Neutrophil (primary cell): Measurements from ENCODE around the gene MYOC.
"Not testable (repeated sequence)": the region's sequence is repeated elsewhere in the genome, so short reads cannot be mapped to it uniquely, and the experiment has no call there.

Experiments used
- H3K27ac ChIP-seq: fragments of 200-600 bp; sonication (generic); 2 replicates; pipeline ENCODE4 v1.5.1; 2016; ENCODE audit warnings: mild to moderate bottlenecking, moderate library complexity
- H3K27me3 ChIP-seq: fragments of 200-600 bp; sonication (generic); 2 replicates; pipeline ENCODE4 v1.6.0; 2016; ENCODE audit warnings: mild to moderate bottlenecking
- H3K36me3 ChIP-seq: fragments of 200-600 bp; sonication (generic); 2 replicates; pipeline ENCODE4 v1.5.1; 2017
- H3K4me1 ChIP-seq, 2 experiments: fragments of 200-600 bp in 1 of 2; sonication (generic) in 1 of 2; 1 replicate in 1 of 2; 2 replicates in 1 of 2; pipeline versions ENCODE4 v1.5.1 to v1.6.1; 2013 to 2016; ENCODE audit warnings: low read depth in 1 of 2, low read length in 1 of 2, mild to moderate bottlenecking in 1 of 2, moderate library complexity in 1 of 2; ENCODE audit not compliant: control insufficient read depth in 1 of 2, insufficient read depth in 1 of 2
- H3K4me3 ChIP-seq, 2 experiments: fragments of 200-600 bp in 1 of 2; sonication (generic) in 1 of 2; 1 replicate in 1 of 2; 2 replicates in 1 of 2; pipeline ENCODE4 v1.5.1; 2013 to 2016; ENCODE audit warnings: low read depth in 1 of 2, low read length in 1 of 2, mild to moderate bottlenecking in 1 of 2, moderate library complexity in 1 of 2
- H3K9me3 ChIP-seq: fragments of 200-600 bp; sonication (generic); 2 replicates; pipeline ENCODE4 v1.5.1; 2016
- CTCF ChIP-seq: fragments of 200-600 bp; sonication (generic); IDR thresholded peaks from 2 replicates; pipeline ENCODE4 v1.5.1; 2016; ENCODE audit warnings: antibody characterized with exemption

Gene MYOC

GRCh38 chr1:171663854-171664575, 11.5 kb upstream of the MYOC start:
- H3K36me3 ChIP-seq = no peaks in the 10 kb centered on the region
- H3K9me3 ChIP-seq = no peaks in the 10 kb centered on the region
- no peak overlapping the region for H3K27ac ChIP-seq
- H3K27me3 ChIP-seq = no peaks in the 10 kb centered on the region
- no peaks in the 10 kb centered on the region for H3K4me1 ChIP-seq
- no peak overlapping the region for H3K4me3 ChIP-seq
- no peak for TF ChIP-seq CTCF

GRCh38 chr1:171663036-171663853, 10.8 kb upstream of the MYOC start:
- Histone ChIP-seq H3K27ac (no peak overlapping the region), H3K4me3 (no peak overlapping the region)

GRCh38 chr1:171661076-171661650, 8.7 kb upstream of the MYOC start:
- Histone ChIP-seq H3K27me3 (peaks cover 4% of the 10 kb centered on the region), H3K27ac (no peak overlapping the region), H3K4me1 (no peaks in the 10 kb centered on the region), H3K9me3 (no peaks in the 10 kb centered on the region), H3K4me3 (no peak overlapping the region), H3K36me3 (no peaks in the 10 kb centered on the region)
- TF ChIP-seq CTCF = no peak

More at GRCh38 chr1:171663036-171663853, 10.8 kb upstream of the MYOC start:
- no peaks in the 10 kb centered on the region for H3K4me1 ChIP-seq
- H3K9me3 ChIP-seq = no peaks in the 10 kb centered on the region
- no peaks in the 10 kb centered on the region for H3K27me3 ChIP-seq
- H3K36me3 ChIP-seq = no peaks in the 10 kb centered on the region
- no peak for TF ChIP-seq CTCF

GRCh38 chr1:171656206-171656605, 3.7 kb upstream of the MYOC start:
- not testable (repeated sequence) for H3K4me1 ChIP-seq, H3K36me3 ChIP-seq, H3K27ac ChIP-seq, H3K4me3 ChIP-seq, H3K9me3 ChIP-seq
- peaks cover 37% of the 10 kb centered on the region for H3K27me3 ChIP-seq

- Histone ChIP-seq H3K9me3 (no peaks in the 10 kb centered on the region), H3K27me3 (peaks cover 37% of the 10 kb centered on the region), H3K4me1 (peaks cover 0 to 4% of the 10 kb centered on the region in 2 experiments), H3K36me3 (no peaks in the 10 kb centered on the region), H3K4me3 (no peak overlapping the region), H3K27ac (no peak overlapping the region)
- TF ChIP-seq CTCF = no peak
Observed at GRCh38 chr1:171655746-171656116, 3.2 kb upstream of the MYOC start.
